ENCODE results near the gene PSTPIP1.

The PSTPIP1 gene

GRCh38 chr15:77019521-77020331, 24.8 kb downstream of the PSTPIP1 start:
- peak; percentile 81 to 90 (median 88) for DNase-seq

DNA sequence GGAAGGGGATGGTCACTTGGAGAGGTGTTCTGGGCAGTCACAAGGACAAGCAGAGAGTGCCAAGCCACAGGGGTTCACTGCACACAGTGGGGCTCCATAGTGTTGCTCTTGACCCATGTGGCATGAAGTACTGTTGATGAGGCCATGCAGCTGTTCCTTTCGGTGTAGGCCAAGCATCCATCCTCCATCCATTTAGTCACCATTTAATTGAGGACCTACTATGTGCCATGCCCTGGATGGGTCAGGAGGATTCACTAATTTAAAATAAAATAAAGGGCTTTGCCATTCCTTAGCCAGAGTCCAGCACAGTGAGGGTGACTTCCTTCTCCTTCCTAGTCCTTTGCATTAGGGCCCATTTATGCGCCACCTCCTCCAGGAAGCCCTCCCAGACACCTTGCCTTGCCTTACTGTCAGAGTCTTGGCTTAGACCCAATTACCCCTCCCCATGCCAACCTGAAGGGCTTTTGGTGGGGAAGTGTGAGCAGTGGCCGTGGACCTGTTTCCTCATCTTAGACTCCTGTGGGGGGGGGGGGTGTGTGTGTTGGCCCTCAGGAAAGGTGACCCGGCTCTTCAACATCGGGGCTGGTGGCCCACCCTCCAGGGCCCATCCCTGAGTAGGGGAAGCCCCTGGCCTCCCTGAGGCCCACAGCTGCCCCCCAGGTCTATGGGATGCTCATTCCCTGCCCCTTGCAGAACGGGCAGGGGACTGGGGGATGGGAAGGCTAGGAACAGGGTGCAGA, 25.6 kb downstream of the PSTPIP1 start:
- DNase-seq, result no peak

DNA sequence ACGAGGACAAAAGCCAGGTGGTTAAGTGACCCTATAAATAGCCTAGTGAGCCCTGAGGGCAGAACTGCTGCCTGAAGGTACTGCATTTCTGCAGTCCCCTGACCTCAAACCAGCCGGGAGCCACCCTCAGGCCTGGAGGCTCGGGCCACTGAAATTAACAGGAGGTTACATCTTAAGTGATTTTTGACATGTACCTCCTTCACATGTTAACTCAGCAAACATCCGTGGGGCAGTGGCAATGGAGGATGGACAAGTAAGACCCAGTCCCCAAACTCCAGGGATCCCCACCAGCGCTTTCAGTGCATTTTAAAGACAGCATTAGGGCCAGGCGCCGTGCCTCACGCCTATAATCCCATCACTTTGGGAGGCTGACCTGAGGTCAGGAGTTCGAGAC, 26.2 kb downstream of the PSTPIP1 start:
- no peak for DNase-seq

GRCh38 chr15:77021803-77022381, 27.0 kb downstream of the PSTPIP1 start:
- peak; percentile 83 to 94 (median 90) for DNase-seq

GRCh38 chr15:77022646-77023575, 28.0 kb downstream of the PSTPIP1 start:
- DNase-seq, result peak in 1 of 4 experiments; percentile 15

DNA sequence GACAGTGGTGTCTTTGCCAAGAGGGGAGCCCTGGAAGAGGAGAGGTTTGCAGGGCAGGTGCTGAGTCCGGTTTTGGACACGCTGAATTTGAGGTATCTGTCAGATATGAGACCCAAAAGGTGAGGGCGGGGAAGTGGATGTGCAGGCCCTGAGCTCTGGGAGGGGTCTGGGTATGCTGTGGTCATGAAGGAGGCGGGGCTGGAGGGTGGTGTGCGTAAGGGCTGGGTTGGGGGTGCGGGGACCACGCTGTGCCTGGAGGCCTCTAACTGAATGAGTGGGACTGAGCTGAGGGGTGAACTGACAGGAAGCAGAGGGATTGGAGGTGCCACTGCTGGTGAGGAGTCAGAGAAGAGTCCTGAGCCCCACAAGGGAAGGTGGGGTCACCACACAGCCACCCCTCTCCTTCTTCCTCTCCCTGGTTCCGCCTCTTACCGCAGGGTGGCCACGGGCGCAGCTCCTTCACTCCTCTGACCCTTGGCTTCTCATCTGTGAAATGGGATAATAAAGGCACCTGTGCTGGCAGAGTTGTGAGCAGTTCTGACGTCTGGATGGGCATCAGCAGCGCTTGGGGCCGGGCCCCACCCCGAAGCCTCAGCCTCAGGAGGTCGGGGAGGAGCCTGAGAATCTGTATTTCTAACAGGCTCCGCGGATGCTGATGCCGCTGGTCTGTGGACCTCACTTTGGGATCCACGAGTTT, 28.8 kb downstream of the PSTPIP1 start:
- DNase-seq, result peak in 1 of 4 experiments; percentile 7

GRCh38 chr15:77024273-77025082, 29.6 kb downstream of the PSTPIP1 start:
- DNase-seq, result peak; percentile 55 to 82 (median 72)

DNA sequence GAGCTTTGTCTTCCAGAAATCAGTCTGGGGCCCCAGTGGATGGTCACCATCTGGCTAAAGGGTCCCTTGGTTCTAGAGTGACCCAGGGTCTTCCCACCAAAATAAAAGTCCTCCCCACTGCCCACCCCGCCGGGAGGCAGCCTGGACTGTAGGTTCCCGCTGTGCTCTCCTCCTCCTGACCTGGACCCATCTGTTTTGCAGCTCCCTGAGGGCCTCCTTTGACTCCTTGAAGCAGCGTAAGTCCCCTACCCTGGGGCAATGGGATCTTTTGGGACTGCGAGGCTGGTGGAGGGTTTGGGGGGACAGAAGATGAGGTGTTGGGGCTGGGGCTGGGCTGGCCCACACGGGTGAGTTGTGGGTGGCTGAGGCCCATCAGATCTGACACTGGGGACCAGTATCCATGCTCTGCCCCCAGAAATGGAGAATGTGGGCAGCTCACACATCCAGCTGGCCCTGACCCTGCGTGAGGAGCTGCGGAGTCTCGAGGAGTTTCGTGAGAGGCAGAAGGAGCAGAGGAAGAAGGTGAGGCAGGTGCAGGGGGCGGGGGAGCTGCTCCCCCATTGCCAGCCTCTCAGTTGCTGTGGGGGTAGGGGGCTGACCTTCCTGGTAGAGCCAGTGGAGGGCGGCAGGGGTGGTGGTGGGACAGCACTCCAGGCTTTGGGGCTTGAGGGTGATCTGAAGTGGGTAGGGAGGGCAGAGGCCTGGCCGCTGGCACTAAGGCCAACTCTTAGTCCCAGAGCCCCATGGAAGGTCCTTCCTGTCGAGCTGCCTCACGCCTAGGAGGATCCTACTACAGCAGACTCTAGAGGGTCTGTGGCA, 30.4 kb downstream of the PSTPIP1 start:
- DNase-seq, result peak in 1 of 4 experiments; percentile 2

DNA sequence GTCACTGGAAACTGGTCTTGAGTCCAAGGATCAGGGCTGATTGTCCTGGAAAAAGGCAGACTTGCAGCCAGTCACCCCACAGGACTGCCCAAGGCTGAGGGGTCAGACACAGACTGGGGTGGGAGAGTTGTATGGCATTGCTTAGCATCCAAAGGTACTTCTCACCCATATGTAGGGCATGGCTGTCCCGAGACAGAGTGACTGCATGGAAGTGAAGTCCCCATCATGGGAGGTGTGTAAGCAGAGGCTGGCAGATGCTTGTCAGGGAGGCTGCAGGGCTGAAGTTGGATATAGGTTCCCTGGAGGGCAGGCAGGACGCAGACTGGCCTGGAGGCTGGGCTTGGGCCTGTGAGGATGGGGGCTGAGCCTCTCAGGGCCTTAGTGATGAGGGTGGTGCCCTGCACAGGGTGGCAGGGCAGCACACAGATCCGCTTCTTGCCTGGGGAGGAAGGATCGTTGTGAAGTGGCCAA, 31.1 kb downstream of the PSTPIP1 start:
- no peak for DNase-seq

- peak in 1 of 4 experiments; percentile 2 for DNase-seq
These were observed 31.7 kb downstream of the PSTPIP1 start for GRCh38 chr15:77026501-77027110.

DNA sequence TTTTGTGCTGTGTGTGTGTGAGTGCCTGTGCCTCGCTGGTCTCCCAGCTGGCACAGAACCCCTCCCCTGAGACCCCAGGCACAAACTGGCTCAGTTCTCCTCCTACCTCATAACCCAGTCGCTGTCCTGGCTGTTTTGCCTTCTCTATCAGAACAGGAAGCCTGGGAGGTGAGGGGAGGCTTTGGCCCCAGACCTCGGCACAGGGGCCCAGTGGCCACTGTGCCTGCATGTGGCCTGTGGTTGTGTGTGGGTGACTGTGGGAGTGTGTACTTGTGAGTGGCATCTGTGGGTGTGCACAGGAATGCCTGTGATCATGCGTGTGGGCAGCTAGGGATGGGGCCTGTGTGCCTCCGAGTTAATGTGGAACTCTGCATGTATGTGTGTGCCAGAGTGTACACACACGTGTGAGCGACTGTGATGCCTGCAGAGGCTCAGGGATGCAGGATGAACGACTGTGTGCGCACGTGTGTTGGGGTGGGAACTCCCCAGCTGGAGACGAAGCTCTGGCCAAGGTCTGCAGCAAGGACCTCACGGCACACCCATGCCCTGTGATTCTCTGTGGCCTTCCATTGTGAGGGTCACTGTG, 32.3 kb downstream of the PSTPIP1 start:
- DNase-seq, result peak in 1 of 4 experiments; percentile 20

DNA sequence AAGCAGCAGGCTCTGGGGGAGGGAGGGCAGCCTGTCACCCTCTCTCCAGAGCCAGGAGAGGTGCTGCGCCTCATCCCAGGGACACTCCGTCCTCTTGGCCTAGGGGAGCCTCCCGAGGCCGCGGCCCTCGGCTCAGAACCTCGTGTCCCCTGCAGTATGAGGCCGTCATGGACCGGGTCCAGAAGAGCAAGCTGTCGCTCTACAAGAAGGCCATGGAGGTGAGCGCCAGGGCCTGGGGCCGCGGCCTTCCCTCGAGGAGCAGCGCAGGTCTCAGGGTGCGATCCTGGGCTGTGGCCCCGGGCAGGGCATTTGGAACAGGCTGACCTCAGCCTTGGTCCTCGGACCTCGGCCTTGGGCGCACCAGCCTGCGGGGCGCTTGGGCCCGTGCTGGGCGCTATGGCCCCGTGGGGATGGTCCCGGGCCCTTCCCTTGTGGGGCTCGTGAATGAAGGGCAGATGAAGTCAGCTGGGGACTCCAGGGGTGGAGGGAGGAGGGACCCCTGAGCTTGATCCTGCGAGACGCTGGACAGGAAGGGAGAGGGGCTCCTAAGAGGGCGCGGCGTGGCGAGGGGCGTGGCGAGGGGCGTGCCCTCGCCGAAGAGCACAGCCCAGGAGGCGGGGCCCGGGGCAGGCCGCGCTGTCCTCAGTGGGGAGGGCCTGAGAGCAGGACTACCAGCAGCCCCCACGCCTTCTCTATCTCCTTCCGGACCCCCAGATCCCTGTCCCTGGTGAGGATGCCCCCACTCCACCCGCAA, 32.9 kb downstream of the PSTPIP1 start:
- DNase-seq, result no peak

DNA sequence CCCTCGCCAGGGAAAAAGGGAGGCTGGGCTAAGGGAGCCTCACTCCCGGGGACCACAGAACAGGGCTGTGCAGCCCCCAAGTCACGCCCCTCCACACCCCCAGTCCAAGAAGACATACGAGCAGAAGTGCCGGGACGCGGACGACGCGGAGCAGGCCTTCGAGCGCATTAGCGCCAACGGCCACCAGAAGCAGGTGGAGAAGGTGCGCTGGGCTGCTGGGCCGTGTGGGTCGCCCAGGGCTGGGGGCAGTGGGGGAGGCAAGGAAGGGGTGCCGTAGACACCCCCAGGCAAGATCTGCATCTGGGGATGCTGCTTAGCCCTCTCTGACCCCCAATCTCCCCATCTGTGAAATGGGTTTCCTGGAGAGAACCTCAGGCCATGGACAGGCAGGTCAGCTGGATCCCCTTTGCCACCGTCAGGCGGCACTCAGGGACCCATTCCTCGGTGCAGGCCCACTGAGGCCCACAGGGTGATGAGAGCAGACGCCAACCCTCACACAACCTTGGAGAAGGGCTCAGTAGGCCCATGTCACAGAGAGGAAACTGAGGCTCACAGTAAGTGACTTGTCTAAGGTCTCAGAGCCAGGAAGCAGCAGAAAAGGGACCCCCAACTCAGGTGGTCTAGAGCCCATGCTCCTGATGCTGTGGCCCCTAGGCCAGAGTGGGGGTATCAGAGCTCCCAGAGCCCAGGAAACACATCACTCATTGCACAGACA, 33.7 kb downstream of the PSTPIP1 start:
- DNase-seq, result no peak

- DNase-seq, result no peak
These were observed 34.5 kb downstream of the PSTPIP1 start for GRCh38 chr15:77029166-77030047.

- DNase-seq, result peak in 1 of 4 experiments; percentile 2
These were observed 35.4 kb downstream of the PSTPIP1 start for GRCh38 chr15:77030048-77030927.
